ENCODE results near the gene CDK4.
"Not testable (repeated sequence)": the region's sequence is repeated elsewhere in the genome, so short reads cannot be mapped to it uniquely, and the experiment has no call there.

Gene CDK4

DNA sequence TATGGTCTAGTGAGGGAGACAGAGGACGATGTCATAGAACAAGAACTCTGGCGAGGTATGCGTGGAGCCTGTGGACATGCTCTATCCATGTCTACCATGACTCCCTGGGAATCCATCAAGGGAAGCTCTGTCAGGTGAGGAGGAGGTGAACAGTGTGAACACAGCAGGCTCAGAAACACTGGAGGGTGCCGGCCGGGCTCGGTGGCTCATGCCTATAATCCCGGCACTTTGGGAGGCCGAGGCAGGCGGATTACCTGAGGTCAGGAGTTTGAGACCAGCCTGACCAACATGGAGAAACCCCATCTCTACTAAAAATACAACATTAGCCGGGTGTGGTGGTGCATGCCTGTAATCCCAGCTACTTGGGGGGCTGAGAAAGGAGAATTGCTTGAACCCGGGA is 22.5 kb upstream of the CDK4 start:
- H3K36me3 ChIP-seq (ENCODE audit: control insufficient read depth in 4 of 4, insufficient read depth in 4 of 4, low read length in 3 of 4), result peaks cover 3 to 12% (median 4%) of the 10 kb centered on the region in 4 experiments
- H3K27me3 ChIP-seq (replicated peaks in 2 of 5; ENCODE audit: control insufficient read depth in 4 of 5, insufficient read depth in 5 of 5, low read length in 4 of 5); H3K4me3 ChIP-seq (ENCODE audit: control insufficient read depth in 1 of 7, extremely low read depth in 1 of 7, insufficient read depth in 4 of 7, low read depth in 2 of 7, low read length in 6 of 7); H3K27ac ChIP-seq (ENCODE audit: insufficient read depth in 1 of 2, low read depth in 1 of 2, low read length in 2 of 2, poor library complexity in 1 of 2, severe bottlenecking in 2 of 2); POLR2A ChIA-PET; H3K9me3 ChIP-seq (ENCODE audit: control extremely low read depth in 1 of 5, control insufficient read depth in 4 of 5, insufficient read depth in 2 of 5, low read depth in 1 of 5, low read length in 4 of 5); DNase-seq: not testable (repeated sequence)
- CTCF ChIA-PET, result interaction anchor here (2.5 to 10.4 kb wide), 2 partner anchors 13 to 18 kb away, joined by 15 to 74 read pairs; no protein-coding TSS in a partner anchor
- peaks cover 2 to 23% (median 18%) of the 10 kb centered on the region in 4 experiments for H3K4me1 ChIP-seq (ENCODE audit: control extremely low read depth in 1 of 4, control insufficient read depth in 4 of 4, insufficient read depth in 4 of 4, low read length in 3 of 4)
- no CpG with 5 or more reads among the region's 11 CpGs for WGBS (ENCODE audit: insufficient coverage)

DNA sequence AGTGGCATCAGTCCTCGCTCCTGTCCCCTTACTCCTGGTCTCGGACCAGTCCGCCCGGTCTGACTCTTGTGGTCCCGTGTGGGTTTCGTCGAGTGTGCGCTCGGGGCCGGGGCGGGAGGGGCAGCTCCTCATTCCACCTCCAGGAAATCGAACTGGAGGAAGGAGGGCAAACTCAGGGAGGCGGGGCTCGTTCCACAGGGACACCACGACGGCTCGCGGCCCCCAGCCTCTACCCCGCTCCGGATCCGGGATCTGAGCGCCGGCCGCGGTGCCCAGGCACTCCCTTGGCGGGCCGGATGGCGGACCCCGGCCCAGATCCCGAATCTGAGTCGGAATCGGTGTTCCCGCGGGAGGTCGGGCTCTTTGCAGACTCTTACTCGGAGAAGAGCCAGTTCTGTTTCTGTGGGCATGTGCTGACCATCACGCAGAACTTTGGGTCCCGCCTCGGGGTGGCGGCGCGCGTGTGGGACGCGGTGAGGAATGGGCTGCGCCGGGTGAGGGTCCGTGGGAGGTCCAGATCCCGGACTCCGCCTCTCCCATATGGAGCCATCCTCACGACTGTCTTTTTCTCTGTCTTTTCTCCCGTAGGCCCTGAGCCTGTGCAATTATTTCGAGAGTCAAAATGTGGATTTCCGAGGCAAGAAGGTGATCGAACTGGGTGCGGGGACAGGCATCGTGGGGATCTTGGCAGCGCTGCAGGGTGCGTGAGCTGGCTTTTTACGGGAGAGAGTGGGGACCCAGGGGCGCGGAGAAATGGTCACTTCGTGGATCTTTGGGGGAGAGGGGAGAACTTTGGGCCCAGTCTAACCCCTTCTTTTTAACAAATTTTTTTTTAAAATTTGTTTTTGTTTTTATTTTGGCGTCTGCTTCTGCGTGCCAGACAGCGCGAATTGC is 20.6 kb upstream of the CDK4 start, which contains the start of gene EEF1AKMT3:
Gene EEF1AKMT3, plus strand, starts transcription at position 186 of the 894 bp plus-strand sequence. Its CDS starts 111 bp downstream, at position 297.
- Histone ChIP-seq H3K4me1 (ENCODE audit: control extremely low read depth in 1 of 4, control insufficient read depth in 4 of 4, insufficient read depth in 4 of 4, low read length in 3 of 4) (peaks cover 2 to 23% (median 18%) of the 10 kb centered on the region in 4 experiments), H3K4me3 (ENCODE audit: control insufficient read depth in 1 of 7, extremely low read depth in 1 of 7, insufficient read depth in 4 of 7, low read depth in 2 of 7, low read length in 6 of 7) (peak within 1 kb of the TSS; percentile 86 to 96 (median 93)), H3K27me3 (replicated peaks in 2 of 5; ENCODE audit: control insufficient read depth in 4 of 5, insufficient read depth in 5 of 5, low read length in 4 of 5) (peaks cover 0 to 2% (median 0%) of the 10 kb centered on the region in 5 experiments), H3K9me3 (ENCODE audit: control extremely low read depth in 1 of 5, control insufficient read depth in 4 of 5, insufficient read depth in 2 of 5, low read depth in 1 of 5, low read length in 4 of 5) (no peaks in the 10 kb centered on the region), H3K36me3 (ENCODE audit: control insufficient read depth in 4 of 4, insufficient read depth in 4 of 4, low read length in 3 of 4) (peaks cover 5 to 25% (median 13%) of the 10 kb centered on the region in 4 experiments), H3K27ac (ENCODE audit: insufficient read depth in 1 of 2, low read depth in 1 of 2, low read length in 2 of 2, poor library complexity in 1 of 2, severe bottlenecking in 2 of 2) (peak within 1 kb of the TSS; percentile 64 to 88)
- 0% methylated on average over 56 of the region's 67 CpGs for WGBS (ENCODE audit: insufficient coverage)
- peak in 1 of 3 donors; percentile 41 for DNase-seq
- ChIA-PET POLR2A (interaction anchor here (0.8 to 1.5 kb wide), 4 partner anchors 10 to 21 kb away, joined by 3 to 8 read pairs (median 4); partner anchors contain the start of genes CDK4, MARCHF9 and TSFM), CTCF (interaction anchor here (0.6 to 10.4 kb wide), 4 partner anchors 8 to 60 kb away, joined by 3 to 74 read pairs (median 6); partner anchors contain the start of gene TSFM)

DNA sequence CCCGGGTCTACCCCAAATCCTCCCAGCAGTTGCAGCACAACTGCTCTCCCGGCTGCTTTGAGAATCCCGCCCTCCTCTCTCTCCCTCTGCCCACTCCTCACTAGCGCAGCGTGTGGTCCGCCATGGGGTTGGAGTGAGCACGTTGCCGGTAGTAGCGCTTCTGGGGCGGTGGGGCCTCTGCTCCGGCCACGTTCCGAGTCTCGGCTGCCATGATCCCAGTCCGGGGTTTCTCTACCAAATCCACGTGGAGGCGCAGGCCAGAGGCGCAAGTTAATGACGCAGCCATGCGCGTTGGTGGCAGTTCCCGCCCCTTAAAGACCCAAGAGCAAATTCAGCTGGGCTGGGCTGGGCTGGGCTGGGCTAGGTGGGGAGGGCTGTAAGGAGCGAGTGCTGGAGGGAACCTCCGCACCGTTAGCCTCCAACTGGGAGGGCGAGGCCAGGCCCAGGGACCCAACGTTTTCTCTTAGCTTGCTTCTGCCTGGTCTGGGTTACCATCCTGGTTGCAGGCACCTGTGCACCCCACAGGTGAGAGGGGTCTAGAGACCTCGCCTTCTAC is 19.8 kb upstream of the CDK4 start, which contains the start of gene METTL1:
Gene METTL1, minus strand, starts transcription at position 233 of the 556 bp plus-strand sequence. Its CDS starts 22 bp downstream, at position 211.
- Histone ChIP-seq H3K27ac (ENCODE audit: insufficient read depth in 1 of 2, low read depth in 1 of 2, low read length in 2 of 2, poor library complexity in 1 of 2, severe bottlenecking in 2 of 2) (peak within 1 kb of the TSS; percentile 64 to 88), H3K36me3 (ENCODE audit: control insufficient read depth in 4 of 4, insufficient read depth in 4 of 4, low read length in 3 of 4) (peaks cover 5 to 25% (median 13%) of the 10 kb centered on the region in 4 experiments), H3K4me3 (ENCODE audit: control insufficient read depth in 1 of 7, extremely low read depth in 1 of 7, insufficient read depth in 4 of 7, low read depth in 2 of 7, low read length in 6 of 7) (peak within 1 kb of the TSS; percentile 86 to 96 (median 93)), H3K9me3 (ENCODE audit: control extremely low read depth in 1 of 5, control insufficient read depth in 4 of 5, insufficient read depth in 2 of 5, low read depth in 1 of 5, low read length in 4 of 5) (no peaks in the 10 kb centered on the region), H3K27me3 (replicated peaks in 2 of 5; ENCODE audit: control insufficient read depth in 4 of 5, insufficient read depth in 5 of 5, low read length in 4 of 5) (peaks cover 0 to 9% (median 2%) of the 10 kb centered on the region in 5 experiments), H3K4me1 (ENCODE audit: control extremely low read depth in 1 of 4, control insufficient read depth in 4 of 4, insufficient read depth in 4 of 4, low read length in 3 of 4) (peaks cover 2 to 23% (median 19%) of the 10 kb centered on the region in 4 experiments)
- 0% methylated on average over 18 of the region's 28 CpGs for WGBS (ENCODE audit: insufficient coverage)
- DNase-seq, result peak; percentile 97 to 99 (median 98)
- POLR2A ChIA-PET, result interaction anchor here (0.8 to 1.5 kb wide), 4 partner anchors 11 to 20 kb away, joined by 3 to 8 read pairs (median 4); partner anchors contain the start of genes CDK4, MARCHF9 and TSFM
- CTCF ChIA-PET, result interaction anchor here (0.6 to 10.4 kb wide), 4 partner anchors 9 to 61 kb away, joined by 3 to 74 read pairs (median 6); partner anchors contain the start of gene TSFM

DNA sequence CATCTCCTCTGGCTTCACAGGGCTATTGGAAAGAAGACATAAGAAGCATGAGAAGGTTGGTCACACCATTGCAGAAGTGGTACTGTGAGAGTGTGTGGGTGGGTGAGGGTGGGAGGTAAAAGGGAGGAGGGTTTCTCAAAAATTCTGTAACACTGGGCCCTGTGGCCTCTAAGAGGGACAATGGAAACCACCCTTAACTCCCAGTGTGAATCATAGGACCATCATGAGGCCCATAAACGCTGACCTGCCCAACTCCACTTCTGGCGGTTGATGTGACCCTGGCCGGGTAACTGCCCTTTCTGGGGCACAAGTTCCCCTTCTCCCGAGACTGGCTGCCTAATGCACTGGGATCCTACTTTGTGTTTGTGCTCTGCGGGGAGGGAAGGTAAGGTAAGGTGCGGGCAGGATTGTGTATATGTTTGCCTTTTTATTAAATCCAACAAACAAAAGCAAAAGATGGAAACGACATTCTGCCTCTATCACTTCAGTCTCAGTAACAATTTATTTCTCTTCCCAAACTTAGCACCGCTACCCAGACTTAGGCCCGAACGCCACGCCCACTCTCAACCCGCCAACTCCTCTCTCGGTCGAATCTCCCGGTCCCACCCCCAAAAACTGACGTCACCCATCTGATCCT is 19.2 kb upstream of the CDK4 start:
- ChIA-PET POLR2A (interaction anchor here (1.0 to 1.5 kb wide), 2 partner anchors 11 to 19 kb away, joined by 3 to 8 read pairs; partner anchors contain the start of genes CDK4 and TSFM), CTCF (interaction anchor here (0.8 to 10.4 kb wide), 4 partner anchors 9 to 12 kb away, joined by 3 to 74 read pairs (median 6); partner anchors contain the start of gene TSFM)
- Histone ChIP-seq H3K27me3 (replicated peaks in 2 of 5; ENCODE audit: control insufficient read depth in 4 of 5, insufficient read depth in 5 of 5, low read length in 4 of 5) (peaks cover 0 to 15% (median 4%) of the 10 kb centered on the region in 5 experiments), H3K27ac (ENCODE audit: insufficient read depth in 1 of 2, low read depth in 1 of 2, low read length in 2 of 2, poor library complexity in 1 of 2, severe bottlenecking in 2 of 2) (peak overlapping the region; percentile 64 to 88), H3K36me3 (ENCODE audit: control insufficient read depth in 4 of 4, insufficient read depth in 4 of 4, low read length in 3 of 4) (peaks cover 5 to 25% (median 13%) of the 10 kb centered on the region in 4 experiments), H3K4me3 (ENCODE audit: control insufficient read depth in 1 of 7, extremely low read depth in 1 of 7, insufficient read depth in 4 of 7, low read depth in 2 of 7, low read length in 6 of 7) (peak overlapping the region; percentile 86 to 96 (median 93)), H3K9me3 (ENCODE audit: control extremely low read depth in 1 of 5, control insufficient read depth in 4 of 5, insufficient read depth in 2 of 5, low read depth in 1 of 5, low read length in 4 of 5) (no peaks in the 10 kb centered on the region), H3K4me1 (ENCODE audit: control extremely low read depth in 1 of 4, control insufficient read depth in 4 of 4, insufficient read depth in 4 of 4, low read length in 3 of 4) (peaks cover 2 to 29% (median 24%) of the 10 kb centered on the region in 4 experiments)
- peak; percentile 95 to 97 (median 96) for DNase-seq
- 2% methylated on average over 12 of the region's 16 CpGs for WGBS (ENCODE audit: insufficient coverage)

DNA sequence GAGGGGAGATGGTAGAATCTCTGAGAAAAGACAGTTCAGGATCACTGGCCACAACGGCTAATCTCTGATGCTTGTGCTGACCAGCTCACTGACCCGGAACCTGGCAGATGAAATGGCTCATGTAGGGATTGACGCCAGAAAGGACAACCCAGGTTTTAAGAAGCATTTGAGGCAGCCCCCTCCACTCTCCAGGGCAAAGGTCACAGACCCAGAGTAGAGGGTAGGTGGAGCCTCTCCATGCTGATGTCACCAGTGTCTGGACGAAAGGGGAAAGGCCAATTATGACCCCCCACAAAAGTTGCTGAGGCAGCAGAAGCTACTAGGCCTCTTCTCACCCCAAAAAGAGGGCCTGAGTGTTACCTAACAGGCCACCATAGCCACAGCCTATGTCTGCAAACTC is 18.6 kb upstream of the CDK4 start:
- ChIA-PET CTCF (interaction anchor here (0.6 to 1.3 kb wide), 3 partner anchors 11 to 14 kb away, joined by 3 to 4 read pairs (median 3); partner anchors contain the start of gene TSFM), POLR2A (no interaction called here)
- Histone ChIP-seq H3K27ac (ENCODE audit: insufficient read depth in 1 of 2, low read depth in 1 of 2, low read length in 2 of 2, poor library complexity in 1 of 2, severe bottlenecking in 2 of 2) (peak overlapping the region in 1 of 2 experiments; percentile 88), H3K36me3 (ENCODE audit: control insufficient read depth in 4 of 4, insufficient read depth in 4 of 4, low read length in 3 of 4) (peaks cover 5 to 25% (median 13%) of the 10 kb centered on the region in 4 experiments), H3K27me3 (replicated peaks in 2 of 5; ENCODE audit: control insufficient read depth in 4 of 5, insufficient read depth in 5 of 5, low read length in 4 of 5) (peaks cover 0 to 22% (median 10%) of the 10 kb centered on the region in 5 experiments), H3K4me3 (ENCODE audit: control insufficient read depth in 1 of 7, extremely low read depth in 1 of 7, insufficient read depth in 4 of 7, low read depth in 2 of 7, low read length in 6 of 7) (peak overlapping the region in 2 of 7 experiments; percentile 92 to 94), H3K4me1 (ENCODE audit: control extremely low read depth in 1 of 4, control insufficient read depth in 4 of 4, insufficient read depth in 4 of 4, low read length in 3 of 4) (peaks cover 2 to 35% (median 31%) of the 10 kb centered on the region in 4 experiments), H3K9me3 (ENCODE audit: control extremely low read depth in 1 of 5, control insufficient read depth in 4 of 5, insufficient read depth in 2 of 5, low read depth in 1 of 5, low read length in 4 of 5) (no peaks in the 10 kb centered on the region)
- no peak for DNase-seq
- WGBS (ENCODE audit: insufficient coverage), result 87% methylated on average over 3 of the region's 4 CpGs

DNA sequence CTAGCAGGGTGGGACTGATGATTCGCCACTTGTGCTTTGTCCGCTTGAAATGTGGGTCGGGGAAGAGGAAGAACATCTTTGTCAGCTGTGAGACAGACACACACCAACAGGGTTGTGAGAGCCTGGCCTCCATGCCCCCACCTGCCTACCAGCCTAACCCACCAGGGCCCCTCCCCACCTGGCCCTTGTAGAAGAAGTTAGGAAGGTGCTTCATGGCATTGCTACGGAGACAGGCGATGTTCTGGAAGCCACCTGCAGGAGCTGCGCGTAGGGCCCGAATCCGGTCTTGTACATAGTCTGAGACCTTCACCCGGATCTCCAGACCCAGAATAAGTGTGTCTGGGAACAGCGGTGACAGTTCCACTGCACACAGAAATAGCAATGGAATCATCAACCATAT is 17.5 kb upstream of the CDK4 start:
- 100% methylated on average over 11 of the region's 11 CpGs for WGBS (ENCODE audit: insufficient coverage)
- CTCF ChIA-PET, result interaction anchor here (0.6 to 3.0 kb wide), 3 partner anchors 10 to 187 kb away, joined by 3 to 16 read pairs (median 4); no protein-coding TSS in a partner anchor
- Histone ChIP-seq H3K4me1 (ENCODE audit: control extremely low read depth in 1 of 4, control insufficient read depth in 4 of 4, insufficient read depth in 4 of 4, low read length in 3 of 4) (peaks cover 2 to 47% (median 42%) of the 10 kb centered on the region in 4 experiments), H3K36me3 (ENCODE audit: control insufficient read depth in 4 of 4, insufficient read depth in 4 of 4, low read length in 3 of 4) (peaks cover 5 to 25% (median 13%) of the 10 kb centered on the region in 4 experiments), H3K9me3 (ENCODE audit: control extremely low read depth in 1 of 5, control insufficient read depth in 4 of 5, insufficient read depth in 2 of 5, low read depth in 1 of 5, low read length in 4 of 5) (no peaks in the 10 kb centered on the region), H3K4me3 (ENCODE audit: control insufficient read depth in 1 of 7, extremely low read depth in 1 of 7, insufficient read depth in 4 of 7, low read depth in 2 of 7, low read length in 6 of 7) (no peak overlapping the region), H3K27ac (ENCODE audit: insufficient read depth in 1 of 2, low read depth in 1 of 2, low read length in 2 of 2, poor library complexity in 1 of 2, severe bottlenecking in 2 of 2) (no peak overlapping the region), H3K27me3 (replicated peaks in 2 of 5; ENCODE audit: control insufficient read depth in 4 of 5, insufficient read depth in 5 of 5, low read length in 4 of 5) (peaks cover 0 to 33% (median 15%) of the 10 kb centered on the region in 5 experiments)
- POLR2A ChIA-PET, result no interaction called here
- DNase-seq, result no peak
